EL (cell line): ENCODE measurements around the gene NOP56.

Source experiments
- DNase-seq: peaks from one replicate; pipeline ENCODE4 v3.0.0-alpha.2; 2016

NOP56 gene

GRCh38 chr20:2706688-2707352 is 54.4 kb downstream of the NOP56 start:
- no peak for DNase-seq

- DNase-seq: no peak
Observed at GRCh38 chr20:2707353-2708072, 55.1 kb downstream of the NOP56 start.
